ENCODE data around the gene PHYHIPL.

DNA sequence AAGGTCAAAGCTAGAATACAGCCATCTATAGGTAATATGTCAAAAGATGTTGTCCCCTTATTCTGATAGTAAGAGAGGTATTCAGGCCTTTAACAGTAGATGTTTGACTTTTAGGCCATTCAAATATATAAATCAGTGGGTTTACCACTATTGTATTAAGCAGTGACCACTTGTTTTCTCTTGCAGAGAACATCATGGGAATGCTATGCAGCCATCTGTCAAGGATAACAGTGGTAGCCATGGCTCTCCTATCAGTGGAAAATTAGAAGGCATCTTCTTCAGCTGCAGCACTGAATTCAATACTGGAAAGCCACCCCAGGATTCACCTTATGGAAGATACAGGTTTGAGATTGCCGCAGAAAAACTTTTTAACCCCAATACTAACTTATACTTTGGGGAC lies 68.4 kb downstream of the PHYHIPL start:
- TF ChIP-seq GATA2 (IDR thresholded peaks at IDR 0.05; ENCODE audit: low read depth, low read length) (no peak), GATA3 (IDR thresholded peaks at IDR 0.05; ENCODE audit: low read depth, low read length) (no peak)
